Muscle layer of duodenum (tissue), 2 donors: Measurements from ENCODE around the gene ABHD17A.

ENCODE experiments used
- H3K27ac ChIP-seq: one replicate; pipeline ENCODE4 v1.7.0; 2013; ENCODE audit warnings: mild to moderate bottlenecking, low read length
- H3K27me3 ChIP-seq: one replicate; pipeline ENCODE4 v1.7.0; 2013; ENCODE audit warnings: low read depth, mild to moderate bottlenecking, control low read depth, low read length
- H3K36me3 ChIP-seq, 2 donors: one replicate each; pipeline ENCODE4 v1.7.0; 2013; ENCODE audit warnings: low read length in 2 of 2, control low read depth in 1 of 2, mild to moderate bottlenecking in 1 of 2; ENCODE audit not compliant: insufficient read depth in 2 of 2, control insufficient read depth in 1 of 2
- H3K4me1 ChIP-seq, 2 donors: one replicate each; pipeline ENCODE4 v1.7.0; 2013; ENCODE audit warnings: low read length in 2 of 2, mild to moderate bottlenecking in 2 of 2, control low read depth in 1 of 2, moderate library complexity in 1 of 2; ENCODE audit not compliant: insufficient read depth in 2 of 2, control insufficient read depth in 1 of 2
- H3K4me3 ChIP-seq, 2 donors: one replicate each; pipeline ENCODE4 v1.7.0; 2013; ENCODE audit warnings: low read length in 2 of 2, low read depth in 1 of 2, mild to moderate bottlenecking in 1 of 2
- H3K9me3 ChIP-seq, 2 donors: one replicate each; pipeline ENCODE4 v1.7.0; 2013; ENCODE audit warnings: low read length in 2 of 2, control low read depth in 1 of 2, mild to moderate bottlenecking in 1 of 2; ENCODE audit not compliant: control insufficient read depth in 1 of 2
- donor health status: healthy.

ABHD17A gene

GRCh38 chr19:1855040-1855827, 30.1 kb downstream of the ABHD17A start:
- Histone ChIP-seq H3K4me3 (peak overlapping the region; percentile 46 to 66), H3K27ac (peak overlapping the region; percentile 92), H3K36me3 (no peaks in the 10 kb centered on the region), H3K4me1 (peaks cover 21 to 88% of the 10 kb centered on the region in 2 donors), H3K27me3 (no peaks in the 10 kb centered on the region), H3K9me3 (no peaks in the 10 kb centered on the region)

- no peak overlapping the region for H3K4me3 ChIP-seq
- H3K27ac ChIP-seq: peak overlapping the region; percentile 74
- no peaks in the 10 kb centered on the region for H3K27me3 ChIP-seq
- H3K9me3 ChIP-seq: no peaks in the 10 kb centered on the region
- H3K4me1 ChIP-seq: peaks cover 21 to 81% of the 10 kb centered on the region in 2 donors
- no peaks in the 10 kb centered on the region for H3K36me3 ChIP-seq
These were observed 30.7 kb downstream of the ABHD17A start for GRCh38 chr19:1854542-1855039.

DNA sequence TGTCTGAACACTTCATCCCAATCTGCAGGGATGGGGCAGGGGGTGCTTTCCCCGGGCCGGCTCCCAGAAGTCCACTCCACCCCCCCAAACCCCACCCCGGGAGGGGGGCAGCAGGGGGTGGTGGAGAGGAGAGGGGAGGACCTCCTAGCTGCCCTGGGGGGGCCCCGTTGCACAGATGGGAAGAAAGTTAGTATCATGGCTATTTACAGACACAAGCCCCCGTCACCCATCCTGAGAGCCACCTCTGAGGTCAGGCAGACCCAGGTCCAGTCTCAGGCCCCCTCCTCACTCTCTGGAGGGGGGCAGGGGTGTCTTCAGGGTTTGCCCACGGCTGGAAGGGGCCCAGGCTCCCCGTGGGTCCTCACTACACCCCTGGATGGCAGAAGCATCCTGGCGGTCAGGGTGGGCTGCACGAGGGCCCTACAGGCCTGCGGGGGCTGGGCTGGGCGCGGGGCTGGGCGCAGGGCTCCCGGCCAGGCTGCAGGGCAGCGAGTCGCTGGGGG, 31.2 kb downstream of the ABHD17A start:
- no peak overlapping the region for H3K27ac ChIP-seq
- H3K4me3 ChIP-seq: no peak overlapping the region
- H3K27me3 ChIP-seq: no peaks in the 10 kb centered on the region
- H3K36me3 ChIP-seq: no peaks in the 10 kb centered on the region
- peaks cover 19 to 76% of the 10 kb centered on the region in 2 donors for H3K4me1 ChIP-seq
- H3K9me3 ChIP-seq: no peaks in the 10 kb centered on the region

DNA sequence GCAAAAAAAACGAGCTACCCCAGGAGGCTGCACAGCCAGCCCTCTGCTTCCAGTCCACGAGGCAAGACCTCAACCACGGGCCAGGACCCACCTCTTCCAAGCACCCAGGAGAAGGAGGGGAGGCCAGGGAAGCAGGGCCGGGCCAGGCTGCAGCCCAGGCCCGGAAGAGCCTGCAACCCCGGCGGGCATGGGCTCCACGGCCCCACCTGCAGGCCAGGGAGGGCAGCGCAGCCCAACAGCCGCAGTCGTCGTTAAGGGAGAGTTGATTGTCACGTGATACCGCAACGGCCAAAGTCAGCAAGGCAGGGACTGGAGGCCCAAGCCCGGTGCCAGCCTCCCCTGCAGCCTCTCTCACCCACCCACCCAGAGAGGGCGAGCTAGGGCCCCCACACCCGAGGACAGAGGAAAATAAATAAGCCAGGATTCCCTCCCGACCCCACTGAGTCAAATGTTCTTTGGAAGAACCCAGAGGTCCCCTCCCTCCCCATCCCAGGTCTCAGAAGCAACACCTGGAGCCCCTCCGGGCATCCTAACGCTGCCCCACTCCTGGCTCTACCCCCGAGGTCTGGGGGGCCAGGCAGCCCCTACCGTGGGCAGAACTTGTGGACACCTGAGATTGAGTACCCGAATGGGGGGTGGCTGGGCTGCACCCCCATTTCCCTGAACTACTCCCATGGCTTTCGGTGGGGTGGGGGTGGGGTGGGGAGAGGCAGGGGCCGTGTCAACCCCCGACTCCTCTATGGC, 31.8 kb downstream of the ABHD17A start:
- peaks cover 0 to under 1% of the 10 kb centered on the region in 2 donors for H3K36me3 ChIP-seq
- no peaks in the 10 kb centered on the region for H3K27me3 ChIP-seq
- H3K4me3 ChIP-seq: no peak overlapping the region
- H3K27ac ChIP-seq: no peak overlapping the region
- peaks cover 18 to 70% of the 10 kb centered on the region in 2 donors for H3K4me1 ChIP-seq
- H3K9me3 ChIP-seq: no peaks in the 10 kb centered on the region

- H3K36me3 ChIP-seq: peaks cover 0 to 6% of the 10 kb centered on the region in 2 donors
- no peak overlapping the region for H3K27ac ChIP-seq
- peaks cover 14 to 64% of the 10 kb centered on the region in 2 donors for H3K4me1 ChIP-seq
- no peaks in the 10 kb centered on the region for H3K9me3 ChIP-seq
- H3K27me3 ChIP-seq: no peaks in the 10 kb centered on the region
- H3K4me3 ChIP-seq: no peak overlapping the region
These were observed 32.6 kb downstream of the ABHD17A start for GRCh38 chr19:1852581-1853128.

GRCh38 chr19:1851654-1852580, 33.4 kb downstream of the ABHD17A start:
- H3K36me3 ChIP-seq: peaks cover 0 to 7% of the 10 kb centered on the region in 2 donors
- H3K4me1 ChIP-seq: peaks cover 21 to 64% of the 10 kb centered on the region in 2 donors
- no peaks in the 10 kb centered on the region for H3K27me3 ChIP-seq
- no peak overlapping the region for H3K4me3 ChIP-seq
- no peak overlapping the region for H3K27ac ChIP-seq
- no peaks in the 10 kb centered on the region for H3K9me3 ChIP-seq

DNA sequence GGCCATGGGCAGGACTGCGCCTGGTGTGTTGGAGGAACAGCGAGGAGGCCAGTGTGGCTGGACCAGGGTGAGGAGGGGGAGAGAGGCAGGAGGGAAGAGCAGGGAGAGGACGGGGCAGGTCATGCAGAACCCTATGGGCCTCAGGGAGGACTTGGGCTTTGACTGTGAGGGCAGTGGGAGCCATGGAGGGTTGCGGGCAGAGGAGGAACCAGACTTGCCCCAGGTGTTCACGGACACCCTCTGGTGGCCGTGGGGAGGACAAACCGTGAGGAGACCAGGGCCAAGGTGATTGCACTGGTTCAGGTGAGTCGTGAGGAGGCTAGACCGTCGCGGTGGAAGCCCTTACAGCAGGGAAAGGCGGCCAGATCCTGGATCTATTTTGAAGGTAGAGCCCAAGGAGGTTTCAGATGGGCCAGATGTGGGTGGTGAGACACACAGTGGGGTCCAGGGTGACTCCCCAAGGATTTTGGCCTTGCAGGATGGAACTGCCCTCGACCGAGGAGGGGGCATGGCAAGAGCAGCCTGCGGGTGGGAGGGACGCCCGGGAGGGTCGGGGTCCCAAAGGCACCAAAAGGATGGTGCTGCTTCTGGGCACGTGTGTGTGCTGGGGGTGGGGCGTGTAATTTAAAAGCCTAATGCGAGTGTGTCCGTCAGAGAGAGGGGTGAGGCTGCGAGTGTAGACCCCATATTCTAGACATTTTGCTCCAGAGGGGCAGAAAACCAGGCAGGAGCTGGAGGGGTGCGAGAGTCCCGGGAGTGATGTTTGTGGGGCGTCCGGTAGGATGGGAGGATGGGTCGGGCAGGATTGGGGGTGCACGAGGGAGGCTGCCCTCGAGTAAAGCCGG, 34.3 kb downstream of the ABHD17A start:
- Histone ChIP-seq H3K4me3 (no peak overlapping the region), H3K27me3 (no peaks in the 10 kb centered on the region), H3K4me1 (peaks cover 25 to 64% of the 10 kb centered on the region in 2 donors), H3K36me3 (peaks cover 0 to 7% of the 10 kb centered on the region in 2 donors), H3K9me3 (no peaks in the 10 kb centered on the region), H3K27ac (no peak overlapping the region)

DNA sequence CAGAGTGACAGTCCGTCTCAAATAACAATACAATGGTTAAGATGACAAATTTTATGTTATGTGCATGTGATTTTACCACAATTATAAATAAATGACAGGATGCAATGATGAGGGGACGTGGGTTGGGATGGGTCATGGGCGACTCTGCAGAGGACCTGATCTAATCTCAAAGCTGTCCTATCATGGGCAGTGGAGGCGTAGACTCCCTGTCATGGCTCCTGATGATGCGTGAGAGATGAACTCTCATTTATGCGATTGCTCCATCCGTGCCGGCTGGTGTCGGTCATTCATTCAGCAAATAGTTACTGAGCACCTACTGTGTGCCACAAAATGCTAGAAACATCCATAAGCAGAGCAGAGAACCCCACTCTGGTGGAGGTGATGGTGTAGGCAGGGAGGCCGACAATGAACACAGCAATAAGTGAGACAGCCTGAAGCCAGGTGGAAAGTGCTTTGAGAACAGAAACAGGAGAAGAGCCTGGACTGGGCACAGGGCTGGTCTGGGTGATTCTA, 35.4 kb downstream of the ABHD17A start:
- H3K4me3 ChIP-seq: no peak overlapping the region
- H3K27me3 ChIP-seq: no peaks in the 10 kb centered on the region
- no peaks in the 10 kb centered on the region for H3K9me3 ChIP-seq
- peaks cover 2 to 11% of the 10 kb centered on the region in 2 donors for H3K36me3 ChIP-seq
- H3K4me1 ChIP-seq: peaks cover 17 to 64% of the 10 kb centered on the region in 2 donors
- no peak overlapping the region for H3K27ac ChIP-seq

DNA sequence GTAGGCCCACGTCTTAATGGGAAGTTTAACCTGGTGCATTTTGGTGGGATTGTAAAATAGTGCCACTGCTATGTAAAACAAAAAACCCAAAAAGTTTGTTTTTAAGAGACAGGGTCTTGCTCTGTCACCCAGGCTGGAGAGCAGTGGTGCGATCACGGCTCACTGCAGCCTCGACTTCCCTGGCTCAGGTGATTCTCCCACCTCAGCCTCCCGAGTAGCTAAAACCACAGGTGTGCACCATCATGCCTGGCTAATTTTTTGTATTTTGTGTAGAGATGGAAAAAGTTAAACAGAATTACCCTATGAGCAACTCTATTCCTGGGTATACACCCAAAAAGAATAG, 36.2 kb downstream of the ABHD17A start:
- H3K9me3 ChIP-seq: no peaks in the 10 kb centered on the region
- no peak overlapping the region for H3K4me3 ChIP-seq
- peaks cover 3 to 14% of the 10 kb centered on the region in 2 donors for H3K36me3 ChIP-seq
- no peak overlapping the region for H3K27ac ChIP-seq
- H3K27me3 ChIP-seq: no peaks in the 10 kb centered on the region
- H3K4me1 ChIP-seq: peaks cover 16 to 64% of the 10 kb centered on the region in 2 donors
